Stimulated activated CD8-positive, alpha-beta memory T cell treated with anti-CD3 and anti-CD28 coated beads, Interleukin-15, amount 100 ng/mL, for 48 hours (primary cell): ENCODE results near the gene NEB.

ENCODE experiments used
- DNase-seq, 2 donors: peaks; one replicate each; pipeline ENCODE4 v3.0.0-alpha.2; 2020; ENCODE audit warnings: low read depth in 2 of 2

NEB gene

GRCh38 chr2:151482171-151482725 lies 252.0 kb downstream of the NEB start:
- peak in 1 of 2 donors; percentile 4 for DNase-seq

GRCh38 chr2:151481744-151482143 lies 252.5 kb downstream of the NEB start:
- peak; percentile 2 to 17 for DNase-seq

GRCh38 chr2:151478011-151478410 lies 256.3 kb downstream of the NEB start:
- DNase-seq, result no peak

- DNase-seq, result no peak
Measured at GRCh38 chr2:151476287-151476686, 258.0 kb downstream of the NEB start.

- no peak for DNase-seq
Measured at GRCh38 chr2:151475071-151475470, 259.2 kb downstream of the NEB start.

- no peak for DNase-seq
Measured at GRCh38 chr2:151472966-151473365, 261.3 kb downstream of the NEB start.

GRCh38 chr2:151470556-151470955 lies 263.7 kb downstream of the NEB start:
- DNase-seq, result no peak

GRCh38 chr2:151465771-151466170 lies 268.5 kb downstream of the NEB start:
- DNase-seq, result no peak

- DNase-seq, result no peak
Measured at GRCh38 chr2:151459358-151459757, 274.9 kb downstream of the NEB start.

GRCh38 chr2:151439127-151439526 lies 295.1 kb downstream of the NEB start:
- no peak for DNase-seq

- DNase-seq, result no peak
Measured at GRCh38 chr2:151438506-151438905, 295.8 kb downstream of the NEB start.

- no peak for DNase-seq
Measured at GRCh38 chr2:151437630-151438029, 296.6 kb downstream of the NEB start.
